Spleen (tissue), 13 donors: Measurements from ENCODE around the gene NCOA1. TPM values are rescaled to one million over a fixed set of nuclear protein-coding genes. Genes with fewer than 3 reads are reported as not detected.

Experiments used
- DNase-seq: peaks from one replicate; pipeline ENCODE4 v3.0.0-alpha.2; 2020
- H3K27ac ChIP-seq, 8 donors: fragments of 200-600 bp; sonication (generic) in 7 of 8; 1 replicate in 4 of 8; 2 replicates in 4 of 8; pipeline versions ENCODE4 v1.5.0 to v1.8.0; 2016 to 2021; ENCODE audit warnings: inconsistent platforms in 4 of 8, mild to moderate bottlenecking in 4 of 8, moderate library complexity in 1 of 8
- H3K27me3 ChIP-seq, 7 donors: fragments of 200-600 bp; sonication (generic) in 6 of 7; replicated peaks in 1 of 7; 1 replicate in 4 of 7; 2 replicates in 3 of 7; pipeline versions ENCODE4 v1.5.0 to v1.8.0; 2016 to 2021; ENCODE audit warnings: inconsistent platforms in 3 of 7, mild to moderate bottlenecking in 1 of 7
- H3K36me3 ChIP-seq, 6 donors: fragments of 200-600 bp; sonication (generic) in 5 of 6; 1 replicate in 4 of 6; 2 replicates in 2 of 6; pipeline versions ENCODE4 v1.5.0 to v1.8.0; 2016 to 2021; ENCODE audit warnings: inconsistent platforms in 2 of 6
- H3K4me1 ChIP-seq, 6 donors: fragments of 200-600 bp; sonication (generic) in 5 of 6; 1 replicate in 3 of 6; 2 replicates in 3 of 6; pipeline versions ENCODE4 v1.5.0 to v1.8.0; 2016 to 2021; ENCODE audit warnings: inconsistent platforms in 3 of 6
- H3K4me3 ChIP-seq, 8 donors: fragments of 200-600 bp; sonication (generic) in 7 of 8; 1 replicate in 4 of 8; 2 replicates in 4 of 8; pipeline versions ENCODE4 v1.5.0 to v1.8.0; 2016 to 2021; ENCODE audit warnings: inconsistent platforms in 4 of 8, mild to moderate bottlenecking in 4 of 8, moderate library complexity in 2 of 8
- H3K9me3 ChIP-seq, 8 donors: fragments of 200-600 bp; sonication (generic) in 7 of 8; 1 replicate in 4 of 8; 2 replicates in 4 of 8; pipeline versions ENCODE4 v1.5.0 to v1.8.0; 2016 to 2021; ENCODE audit warnings: inconsistent platforms in 4 of 8
- CTCF ChIP-seq, 11 experiments: fragments of 200-600 bp in 7 of 11; fragments of 450-650 bp in 4 of 11; sonication (generic) in 4 of 11; IDR thresholded peaks in 8 of 11; conservative IDR thresholded peaks in 3 of 11; 1 replicate in 7 of 11; 2 replicates in 4 of 11; pipeline versions ENCODE4 v1.4.0 to v1.8.0; 2016 to 2021; ENCODE audit warnings: antibody characterized with exemption in 11 of 11, inconsistent platforms in 4 of 11, mild to moderate bottlenecking in 1 of 11
- POLR2A ChIP-seq, 3 donors: fragments of 450-650 bp; IDR thresholded peaks; one replicate each; pipeline ENCODE4 v1.5.1; 2017; ENCODE audit warnings: antibody characterized with exemption in 3 of 3, mild to moderate bottlenecking in 1 of 3
- POLR2AphosphoS5 ChIP-seq, 3 donors: sonication (generic); formaldehyde crosslinking; IDR thresholded peaks; one replicate each; pipeline ENCODE4 v1.5.1; 2017; ENCODE audit warnings: antibody characterized with exemption in 3 of 3
- WGBS, 5 donors: extraction: QIAGEN DNeasy Blood & Tissue Kit in 3 of 5; methylation state at CpG; one replicate each; pipeline versions ENCODE4 v1.1.5 to v1.1.7; 2013 to 2018; 5-methylcytosine and 5-hydroxymethylcytosine counted together
- intact Hi-C: fragments of 100-400 bp; cut with DNase I; formaldehyde crosslinking; loops from one replicate; pipeline ENCODE4 v1.15.0; 2023; ENCODE audit warnings: low total_unique reads
- long read RNA-seq, 2 donors: transcript quantifications; one replicate each; lab custom pipeline, GENCODE V29; 2026
- polyA plus RNA-seq, 3 donors: library from polyadenylated mRNA; stranded (reverse); fragments of 200-250 nt; gene quantifications; one replicate each; pipeline ENCODE4 v1.2.1, GENCODE V29; 2013
- total RNA-seq, 7 donors: library from RNA; depleted of rRNA in 3 of 7; stranded (reverse); fragments of >200 nt in 3 of 7; fragmentation: NEBNext Ultra II Directional in 4 of 7; extraction: Animal tissue kit (Norgen Biotek cat#: 25700) in 4 of 7; gene quantifications; one replicate each; pipeline versions ENCODE4 v1.1.0 to v1.2.1, GENCODE V29; 2016 to 2021
- donor health status: healthy with polysubstance abuse.
- donor health status: DM: no; HTN: no; CAD: no; lungs with moderate emphysema.
- donor health status: DM: no; HTN: no; CAD: no.
- donor health status: Bipolar disorder and iron deficiency.
- donor health status: healthy.
- donor health status: DM: no; HTN: no; CAD: no.
- donor health status: DM: yes; HTN: yes; CAD: no.

Gene NCOA1
- total RNA-seq (10 to 100 TPM; 47.0 to 73.6 (median 60.3) TPM), polyA plus RNA-seq (1 to 10 TPM; 4.4 to 6.6 (median 5.3) TPM)
- long read RNA-seq, donor 1, partial matches to known transcripts = 0 of 1 reads
- long read RNA-seq, donor 1, other reads (novel, unspliced or antisense) = 0 of 1 reads
- long read RNA-seq, donor 2, partial matches to known transcripts = 0 of 1 reads
- long read RNA-seq, donor 2, other reads (novel, unspliced or antisense) = 0 of 1 reads

DNA sequence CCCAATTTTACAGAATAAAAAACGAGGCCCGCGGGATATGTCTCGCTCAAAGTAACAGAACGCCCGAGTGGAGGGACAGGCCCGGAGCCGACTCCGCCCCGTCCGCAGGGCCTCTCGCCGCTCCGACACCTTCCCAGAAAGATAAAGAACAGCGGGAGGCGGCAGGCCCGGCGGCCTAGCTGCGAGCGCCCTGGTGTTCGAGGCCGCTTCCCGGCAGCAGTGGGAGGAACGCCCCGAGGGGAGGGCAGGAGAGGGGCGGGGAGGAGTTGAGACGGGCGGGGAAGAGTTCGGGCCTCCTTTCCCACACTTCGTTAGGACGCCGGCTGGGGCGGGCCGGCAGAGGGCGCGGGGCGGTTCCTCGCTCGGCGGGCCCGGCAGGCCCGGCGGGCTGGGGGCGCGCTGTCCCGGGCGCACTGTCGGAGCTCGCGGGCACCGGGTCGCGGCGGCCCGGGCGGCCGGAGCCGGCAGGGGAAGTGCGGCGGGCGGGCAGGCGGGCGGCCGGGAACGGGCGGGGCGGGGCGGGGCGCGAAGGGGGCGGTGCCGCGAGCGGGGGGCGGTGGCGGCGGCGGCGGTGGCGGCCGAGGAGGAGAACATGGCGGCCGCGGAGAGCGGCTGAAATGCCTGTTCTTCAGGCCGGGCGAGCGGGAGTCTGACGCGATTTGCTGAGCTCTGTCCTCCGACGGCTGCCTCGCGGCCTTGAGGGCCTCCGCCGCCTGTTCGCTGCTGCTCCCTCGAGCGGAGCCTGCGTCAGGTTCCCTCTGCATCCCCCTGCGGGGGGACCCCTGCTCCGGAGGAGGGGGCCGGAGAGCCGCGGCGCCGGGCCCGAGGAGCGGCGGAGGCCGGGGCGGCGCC, at the start of gene NCOA1:
Gene NCOA1 (plus strand): TSS at position 565 of the 852 bp plus-strand sequence. CDS start 167,424 bp downstream, outside the sequence.
- H3K27ac ChIP-seq = peak within 1 kb of the TSS; percentile 76 to 97 (median 96)
- no peaks in the 10 kb centered on the region for H3K36me3 ChIP-seq
- peak; percentile 98 for DNase-seq
- WGBS, 5 donors = 0 to 1% (median 1%) methylated on average over 37 to 113 of the region's 113 CpGs
- H3K4me3 ChIP-seq = peak within 1 kb of the TSS; percentile 81 to 96 (median 86)
- H3K27me3 ChIP-seq = no peaks in the 10 kb centered on the region
- no peaks in the 10 kb centered on the region for H3K9me3 ChIP-seq
- no peak for TF ChIP-seq POLR2A (IDR thresholded peaks at IDR 0.05)
- peak in 8 of 11 experiments; percentile 14 to 60 (median 35) for TF ChIP-seq CTCF (IDR thresholded peaks at IDR 0.05 in 8 of 11, conservative IDR thresholded peaks at IDR 0.05 in 3 of 11)
- TF ChIP-seq POLR2AphosphoS5 (IDR thresholded peaks at IDR 0.05) = peak; percentile 88 to 92 (median 90)
- intact Hi-C loops = no loop called here
- H3K4me1 ChIP-seq = peaks cover 18 to 57% (median 42%) of the 10 kb centered on the region in 6 donors

GRCh38 chr2:24448797-24449196, 42.3 kb upstream of the NCOA1 start:
- no peak for DNase-seq
- WGBS, 5 donors = 72 to 91% (median 83%) methylated on average over 1 of the region's 1 CpG
- H3K4me3 ChIP-seq = no peak overlapping the region
- H3K9me3 ChIP-seq = peaks cover 0 to 22% (median 13%) of the 10 kb centered on the region in 8 donors
- no peaks in the 10 kb centered on the region for H3K27me3 ChIP-seq
- no peaks in the 10 kb centered on the region for H3K36me3 ChIP-seq
- H3K4me1 ChIP-seq = peaks cover 0 to 36% (median 2%) of the 10 kb centered on the region in 6 donors
- TF ChIP-seq CTCF (IDR thresholded peaks at IDR 0.05 in 8 of 11, conservative IDR thresholded peaks at IDR 0.05 in 3 of 11) (no peak), POLR2A (IDR thresholded peaks at IDR 0.05) (no peak), POLR2AphosphoS5 (IDR thresholded peaks at IDR 0.05) (no peak)
- peak overlapping the region in 6 of 8 donors; percentile 6 to 86 (median 52) for H3K27ac ChIP-seq
- intact Hi-C loops = no loop called here

- no peak for DNase-seq
- peaks cover 0 to 42% (median 5%) of the 10 kb centered on the region in 6 donors for H3K4me1 ChIP-seq
- H3K9me3 ChIP-seq = peaks cover 0 to 22% (median 13%) of the 10 kb centered on the region in 8 donors
- H3K4me3 ChIP-seq = no peak overlapping the region
- H3K27me3 ChIP-seq = no peaks in the 10 kb centered on the region
- no peak for TF ChIP-seq CTCF (IDR thresholded peaks at IDR 0.05 in 8 of 11, conservative IDR thresholded peaks at IDR 0.05 in 3 of 11)
- no peak for TF ChIP-seq POLR2AphosphoS5 (IDR thresholded peaks at IDR 0.05)
- TF ChIP-seq POLR2A (IDR thresholded peaks at IDR 0.05) = no peak
- H3K36me3 ChIP-seq = no peaks in the 10 kb centered on the region
- peak overlapping the region in 4 of 8 donors; percentile 51 to 86 (median 62) for H3K27ac ChIP-seq
- intact Hi-C loops = no loop called here
- WGBS, 5 donors = 75 to 90% (median 84%) methylated on average over 1 of the region's 1 CpG
These were observed 41.7 kb upstream of the NCOA1 start for GRCh38 chr2:24449344-24449743.
